ENCODE measurements around the gene MILR1.

MILR1 gene

GRCh38 chr17:64492481-64493109 is 43.7 kb downstream of the MILR1 start:
- no peaks in the 10 kb centered on the region for H3K4me1 ChIP-seq (ENCODE audit: control insufficient read depth, insufficient read depth, low read length)
- TF ChIP-seq ZFHX2 (tag by site-specific recombination; conservative IDR thresholded peaks at IDR 0.05) (no peak), ZNF48 (tag by site-specific recombination; IDR thresholded peaks at IDR 0.05) (no peak), HOXA7 (CRISPR knock-in tag; IDR thresholded peaks at IDR 0.05; ENCODE audit: borderline replicate concordance) (no peak), ZNF610 (tag by site-specific recombination; IDR thresholded peaks at IDR 0.05; ENCODE audit: borderline replicate concordance) (no peak), ZNF580 (tag by site-specific recombination; IDR thresholded peaks at IDR 0.05) (no peak), KLF17 (tag by site-specific recombination; IDR thresholded peaks at IDR 0.05) (no peak), ZNF416 (tag by site-specific recombination; IDR thresholded peaks at IDR 0.05) (no peak), GLIS1 (tag by site-specific recombination; IDR thresholded peaks at IDR 0.05) (no peak), ZBTB7A (tag by site-specific recombination; IDR thresholded peaks at IDR 0.05; ENCODE audit: low read depth) (no peak), ZNF266 (tag by site-specific recombination; IDR thresholded peaks at IDR 0.05; ENCODE audit: low read depth) (no peak), ZBTB11 (tag by site-specific recombination; conservative IDR thresholded peaks at IDR 0.05; ENCODE audit: low read depth) (no peak), MZF1 (tag by site-specific recombination; IDR thresholded peaks at IDR 0.05; ENCODE audit: borderline replicate concordance) (no peak), SCRT2 (tag by site-specific recombination; IDR thresholded peaks at IDR 0.05) (no peak), ZNF529 (tag by site-specific recombination; IDR thresholded peaks at IDR 0.05; ENCODE audit: insufficient replicate concordance) (no peak), SCRT1 (tag by site-specific recombination; IDR thresholded peaks at IDR 0.05; ENCODE audit: borderline replicate concordance) (no peak), ZNF398 (tag by site-specific recombination; IDR thresholded peaks at IDR 0.05) (no peak)
- POLR2A ChIA-PET: interaction anchor here (0.6 to 2.3 kb wide), 5 partner anchors 13 to 74 kb away, joined by 3 to 11 read pairs (median 3); no protein-coding TSS in a partner anchor
- peaks cover 51 to 61% of the 10 kb centered on the region in 2 experiments for H3K36me3 ChIP-seq (ENCODE audit: control insufficient read depth in 2 of 2, insufficient read depth in 1 of 2, low read length in 2 of 2)
- H3K9me3 ChIP-seq (ENCODE audit: control insufficient read depth, insufficient read depth, low read depth, low read length): no peaks in the 10 kb centered on the region
- CTCF ChIA-PET: interaction anchor here (0.6 to 4.8 kb wide), 8 partner anchors 12 to 636 kb away, joined by 3 to 75 read pairs (median 4); no protein-coding TSS in a partner anchor
- H3K27ac ChIP-seq (ENCODE audit: extremely low read depth, low read depth, low read length): no peak overlapping the region
- H3K4me3 ChIP-seq (ENCODE audit: low read depth, low read length): no peak overlapping the region

GRCh38 chr17:64494121-64494520 is 45.2 kb downstream of the MILR1 start:
- ChIA-PET CTCF (interaction anchor here (0.6 kb wide), 1 partner anchor 16 kb away, joined by 3 read pairs; no protein-coding TSS in a partner anchor), POLR2A (interaction anchor here (5.2 kb wide), 1 partner anchor 12 kb away, joined by 146 read pairs; the partner anchor contains the start of genes CEP95 and DDX5)
- no peak overlapping the region for H3K27ac ChIP-seq (ENCODE audit: extremely low read depth, low read depth, low read length)
- no peaks in the 10 kb centered on the region for H3K4me1 ChIP-seq (ENCODE audit: control insufficient read depth, insufficient read depth, low read length)
- H3K4me3 ChIP-seq (ENCODE audit: low read depth, low read length): no peak overlapping the region
- H3K36me3 ChIP-seq (ENCODE audit: control insufficient read depth in 2 of 2, insufficient read depth in 1 of 2, low read length in 2 of 2): peaks cover 41 to 63% of the 10 kb centered on the region in 2 experiments
- no peaks in the 10 kb centered on the region for H3K9me3 ChIP-seq (ENCODE audit: control insufficient read depth, insufficient read depth, low read depth, low read length)
- no peak for TF ChIP-seq ZNF148 (tag by site-specific recombination; IDR thresholded peaks at IDR 0.05; ENCODE audit: borderline replicate concordance)
- TF ChIP-seq ZBTB17 (tag by site-specific recombination; IDR thresholded peaks at IDR 0.05): no peak
- no peak for TF ChIP-seq ZNF76 (tag by site-specific recombination; IDR thresholded peaks at IDR 0.05; ENCODE audit: borderline replicate concordance, low read depth)
- TF ChIP-seq ZNF433 (tag by site-specific recombination; IDR thresholded peaks at IDR 0.05; ENCODE audit: low read depth): no peak
- TF ChIP-seq ZNF341 (tag by site-specific recombination; IDR thresholded peaks at IDR 0.05; ENCODE audit: low read depth): no peak
- no peak for TF ChIP-seq GFI1B (tag by site-specific recombination; IDR thresholded peaks at IDR 0.05)
- TF ChIP-seq TRIM28 (IDR thresholded peaks at IDR 0.05; ENCODE audit: borderline replicate concordance, low read length): no peak
- TF ChIP-seq KLF10 (tag by site-specific recombination; IDR thresholded peaks at IDR 0.05): no peak
